ENCODE measurements around the gene PDGFD.

Gene PDGFD

GRCh38 chr11:103994094-103994493, 169.9 kb downstream of the PDGFD start:
- H3K4me1 ChIP-seq (ENCODE audit: control insufficient read depth, insufficient read depth, low read length), result no peaks in the 10 kb centered on the region
- no peaks in the 10 kb centered on the region for H3K36me3 ChIP-seq (ENCODE audit: control insufficient read depth, insufficient read depth, low read length)
- no peaks in the 10 kb centered on the region for H3K27me3 ChIP-seq (ENCODE audit: control insufficient read depth, insufficient read depth, low read length, poor library complexity, severe bottlenecking)
- H3K27ac ChIP-seq (ENCODE audit: insufficient read depth, low read depth, low read length, poor library complexity, severe bottlenecking), result no peak overlapping the region
- WGBS, 2 experiments, result no CpG with 5 or more reads among the region's 1 CpG
- H3K9me3 ChIP-seq (ENCODE audit: control insufficient read depth, low read length), result no peaks in the 10 kb centered on the region
- H3K4me3 ChIP-seq (ENCODE audit: insufficient read depth, low read depth, low read length), result no peak overlapping the region

GRCh38 chr11:103993507-103993906, 170.4 kb downstream of the PDGFD start:
- Histone ChIP-seq H3K9me3 (ENCODE audit: control insufficient read depth, low read length) (no peaks in the 10 kb centered on the region), H3K4me1 (ENCODE audit: control insufficient read depth, insufficient read depth, low read length) (no peaks in the 10 kb centered on the region), H3K27ac (ENCODE audit: insufficient read depth, low read depth, low read length, poor library complexity, severe bottlenecking) (no peak overlapping the region), H3K36me3 (ENCODE audit: control insufficient read depth, insufficient read depth, low read length) (no peaks in the 10 kb centered on the region), H3K4me3 (ENCODE audit: insufficient read depth, low read depth, low read length) (no peak overlapping the region), H3K27me3 (ENCODE audit: control insufficient read depth, insufficient read depth, low read length, poor library complexity, severe bottlenecking) (no peaks in the 10 kb centered on the region)

- Histone ChIP-seq H3K4me3 (ENCODE audit: insufficient read depth, low read depth, low read length) (no peak overlapping the region), H3K4me1 (ENCODE audit: control insufficient read depth, insufficient read depth, low read length) (peaks cover 6% of the 10 kb centered on the region), H3K9me3 (ENCODE audit: control insufficient read depth, low read length) (no peaks in the 10 kb centered on the region), H3K36me3 (ENCODE audit: control insufficient read depth, insufficient read depth, low read length) (no peaks in the 10 kb centered on the region), H3K27me3 (ENCODE audit: control insufficient read depth, insufficient read depth, low read length, poor library complexity, severe bottlenecking) (no peaks in the 10 kb centered on the region), H3K27ac (ENCODE audit: insufficient read depth, low read depth, low read length, poor library complexity, severe bottlenecking) (no peak overlapping the region)
- 72 to 98% methylated on average over 2 to 4 of the region's 4 CpGs for WGBS, 2 experiments
These were observed 175.4 kb downstream of the PDGFD start for GRCh38 chr11:103988595-103988969.

GRCh38 chr11:103987629-103988594, 176.0 kb downstream of the PDGFD start:
- H3K36me3 ChIP-seq (ENCODE audit: control insufficient read depth, insufficient read depth, low read length), result no peaks in the 10 kb centered on the region
- H3K27ac ChIP-seq (ENCODE audit: insufficient read depth, low read depth, low read length, poor library complexity, severe bottlenecking), result no peak overlapping the region
- H3K27me3 ChIP-seq (ENCODE audit: control insufficient read depth, insufficient read depth, low read length, poor library complexity, severe bottlenecking), result no peaks in the 10 kb centered on the region
- peaks cover 6% of the 10 kb centered on the region for H3K4me1 ChIP-seq (ENCODE audit: control insufficient read depth, insufficient read depth, low read length)
- WGBS, 2 experiments, result 69 to 74% methylated on average over 8 of the region's 9 CpGs
- H3K4me3 ChIP-seq (ENCODE audit: insufficient read depth, low read depth, low read length), result no peak overlapping the region
- no peaks in the 10 kb centered on the region for H3K9me3 ChIP-seq (ENCODE audit: control insufficient read depth, low read length)

GRCh38 chr11:103985041-103985440, 178.9 kb downstream of the PDGFD start:
- WGBS, 2 experiments, result 80 to 100% methylated on average over 1 of the region's 1 CpG
- no peaks in the 10 kb centered on the region for H3K36me3 ChIP-seq (ENCODE audit: control insufficient read depth, insufficient read depth, low read length)

GRCh38 chr11:103980108-103980507, 183.8 kb downstream of the PDGFD start:
- Histone ChIP-seq H3K9me3 (ENCODE audit: control insufficient read depth, low read length) (no peaks in the 10 kb centered on the region), H3K4me3 (ENCODE audit: insufficient read depth, low read depth, low read length) (no peak overlapping the region), H3K36me3 (ENCODE audit: control insufficient read depth, insufficient read depth, low read length) (no peaks in the 10 kb centered on the region), H3K27ac (ENCODE audit: insufficient read depth, low read depth, low read length, poor library complexity, severe bottlenecking) (no peak overlapping the region), H3K4me1 (ENCODE audit: control insufficient read depth, insufficient read depth, low read length) (no peaks in the 10 kb centered on the region), H3K27me3 (ENCODE audit: control insufficient read depth, insufficient read depth, low read length, poor library complexity, severe bottlenecking) (no peaks in the 10 kb centered on the region)
- WGBS, 2 experiments, result 90 to 93% methylated on average over 1 of the region's 1 CpG

More at GRCh38 chr11:103985041-103985440, 178.9 kb downstream of the PDGFD start:
- Histone ChIP-seq H3K27me3 (ENCODE audit: control insufficient read depth, insufficient read depth, low read length, poor library complexity, severe bottlenecking) (no peaks in the 10 kb centered on the region), H3K4me1 (ENCODE audit: control insufficient read depth, insufficient read depth, low read length) (peaks cover 6% of the 10 kb centered on the region), H3K9me3 (ENCODE audit: control insufficient read depth, low read length) (no peaks in the 10 kb centered on the region), H3K4me3 (ENCODE audit: insufficient read depth, low read depth, low read length) (no peak overlapping the region), H3K27ac (ENCODE audit: insufficient read depth, low read depth, low read length, poor library complexity, severe bottlenecking) (no peak overlapping the region)

- H3K9me3 ChIP-seq (ENCODE audit: control insufficient read depth, low read length), result no peaks in the 10 kb centered on the region
- 85 to 86% methylated on average over 5 of the region's 5 CpGs for WGBS, 2 experiments
- H3K4me3 ChIP-seq (ENCODE audit: insufficient read depth, low read depth, low read length), result no peak overlapping the region
- H3K4me1 ChIP-seq (ENCODE audit: control insufficient read depth, insufficient read depth, low read length), result no peaks in the 10 kb centered on the region
- no peak overlapping the region for H3K27ac ChIP-seq (ENCODE audit: insufficient read depth, low read depth, low read length, poor library complexity, severe bottlenecking)
- H3K36me3 ChIP-seq (ENCODE audit: control insufficient read depth, insufficient read depth, low read length), result no peaks in the 10 kb centered on the region
- no peaks in the 10 kb centered on the region for H3K27me3 ChIP-seq (ENCODE audit: control insufficient read depth, insufficient read depth, low read length, poor library complexity, severe bottlenecking)
These were observed 185.0 kb downstream of the PDGFD start for GRCh38 chr11:103978616-103979595.

- H3K27ac ChIP-seq (ENCODE audit: insufficient read depth, low read depth, low read length, poor library complexity, severe bottlenecking), result no peak overlapping the region
- H3K36me3 ChIP-seq (ENCODE audit: control insufficient read depth, insufficient read depth, low read length), result no peaks in the 10 kb centered on the region
- H3K4me1 ChIP-seq (ENCODE audit: control insufficient read depth, insufficient read depth, low read length), result no peaks in the 10 kb centered on the region
- H3K9me3 ChIP-seq (ENCODE audit: control insufficient read depth, low read length), result no peaks in the 10 kb centered on the region
- H3K4me3 ChIP-seq (ENCODE audit: insufficient read depth, low read depth, low read length), result no peak overlapping the region
- H3K27me3 ChIP-seq (ENCODE audit: control insufficient read depth, insufficient read depth, low read length, poor library complexity, severe bottlenecking), result no peaks in the 10 kb centered on the region
- WGBS, 2 experiments, result 84 to 90% methylated on average over 3 to 4 of the region's 4 CpGs
These were observed 191.9 kb downstream of the PDGFD start for GRCh38 chr11:103972013-103972412.

GRCh38 chr11:103970701-103971249, 193.2 kb downstream of the PDGFD start:
- 86 to 100% methylated on average over 1 of the region's 1 CpG for WGBS, 2 experiments
- Histone ChIP-seq H3K27ac (ENCODE audit: insufficient read depth, low read depth, low read length, poor library complexity, severe bottlenecking) (no peak overlapping the region), H3K4me3 (ENCODE audit: insufficient read depth, low read depth, low read length) (no peak overlapping the region), H3K36me3 (ENCODE audit: control insufficient read depth, insufficient read depth, low read length) (no peaks in the 10 kb centered on the region), H3K9me3 (ENCODE audit: control insufficient read depth, low read length) (no peaks in the 10 kb centered on the region), H3K4me1 (ENCODE audit: control insufficient read depth, insufficient read depth, low read length) (no peaks in the 10 kb centered on the region), H3K27me3 (ENCODE audit: control insufficient read depth, insufficient read depth, low read length, poor library complexity, severe bottlenecking) (no peaks in the 10 kb centered on the region)

- 93 to 94% methylated on average over 3 of the region's 3 CpGs for WGBS, 2 experiments
- Histone ChIP-seq H3K9me3 (ENCODE audit: control insufficient read depth, low read length) (no peaks in the 10 kb centered on the region), H3K4me3 (ENCODE audit: insufficient read depth, low read depth, low read length) (no peak overlapping the region), H3K4me1 (ENCODE audit: control insufficient read depth, insufficient read depth, low read length) (no peaks in the 10 kb centered on the region), H3K36me3 (ENCODE audit: control insufficient read depth, insufficient read depth, low read length) (no peaks in the 10 kb centered on the region), H3K27ac (ENCODE audit: insufficient read depth, low read depth, low read length, poor library complexity, severe bottlenecking) (no peak overlapping the region), H3K27me3 (ENCODE audit: control insufficient read depth, insufficient read depth, low read length, poor library complexity, severe bottlenecking) (no peaks in the 10 kb centered on the region)
These were observed 195.3 kb downstream of the PDGFD start for GRCh38 chr11:103968685-103969084.

Measured in ectodermal cell (in vitro differentiated cells).